PC-9 (cell line): ENCODE data around the gene TOR4A.

ENCODE experiments used
- CTCF ChIP-seq: fragments of 200-600 bp; sonication (generic); conservative IDR thresholded peaks from 2 replicates; pipeline ENCODE4 v1.6.1; 2017; ENCODE audit warnings: mixed run types, antibody characterized with exemption, mild to moderate bottlenecking, moderate library complexity
- EZH2 ChIP-seq: fragments of 200-600 bp; sonication (generic); IDR thresholded peaks from 2 replicates; pipeline ENCODE4 v1.8.0; 2017; ENCODE audit warnings: antibody characterized with exemption, low read depth

- no peak for TF ChIP-seq CTCF
- no peak for TF ChIP-seq EZH2
Measured at GRCh38 chr9:137302118-137302448, 24.6 kb downstream of the TOR4A start, which contains the start of gene NRARP.
